PC-9 (cell line): ENCODE results near the gene CDC7. TPM values are rescaled to one million over a fixed set of nuclear protein-coding genes. Genes with fewer than 3 reads are reported as not detected.

Source experiments
- BruUV-seq: library from RNA; stranded (reverse); fragments of 400-500 nt; replicated peaks from 2 replicates; lab custom pipeline; 2021; lab: Mats Ljungman, UMichigan
- CTCF ChIA-PET: fragments of 300-600 bp; sonication (Branson Sonifier 250); formaldehyde crosslinking; loops from one replicate; lab custom pipeline; 2022; ENCODE audit warnings: antibody characterized with exemption; lab: Charles Lee
- POLR2A ChIA-PET: fragments of 300-600 bp; sonication (Branson Sonifier 250); formaldehyde crosslinking; loops from one replicate; lab custom pipeline; 2022; ENCODE audit warnings: antibody characterized with exemption; ENCODE audit not compliant: unreplicated experiment; lab: Charles Lee
- DNase-seq, 2 experiments: peaks; one replicate each; pipeline versions ENCODE4 v3.0.0 to v3.0.0-alpha.2; 2015 to 2022; ENCODE audit warnings: mixed read lengths in 1 of 2
- H2AFZ ChIP-seq: fragments of 200-600 bp; sonication (generic); 2 replicates; pipeline ENCODE4 v1.8.1; 2017; ENCODE audit warnings: antibody characterized with exemption
- H3F3A ChIP-seq: fragments of 200-600 bp; sonication (generic); 2 replicates; pipeline ENCODE4 v1.8.1; 2017; ENCODE audit warnings: antibody characterized with exemption, mild to moderate bottlenecking, low read depth; ENCODE audit not compliant: insufficient read depth
- H3K27ac ChIP-seq: fragments of 200-600 bp; sonication (generic); 2 replicates; pipeline ENCODE4 v1.6.1; 2016; ENCODE audit warnings: mixed run types
- H3K27me3 ChIP-seq: fragments of 200-600 bp; sonication (generic); 2 replicates; pipeline ENCODE4 v1.6.1; 2016; ENCODE audit warnings: low read depth, mixed run types; ENCODE audit not compliant: insufficient read depth
- H3K36me3 ChIP-seq: fragments of 200-600 bp; sonication (generic); 2 replicates; pipeline ENCODE4 v1.6.1; 2016; ENCODE audit warnings: low read depth, mixed run types
- H3K4me1 ChIP-seq: fragments of 200-600 bp; sonication (generic); replicated peaks from 2 replicates; pipeline ENCODE4 v1.6.1; 2016; ENCODE audit warnings: mixed run types; ENCODE audit not compliant: insufficient read depth
- H3K4me2 ChIP-seq: fragments of 200-600 bp; sonication (generic); 2 replicates; pipeline ENCODE4 v1.6.1; 2017; ENCODE audit warnings: mixed run types
- H3K4me3 ChIP-seq: fragments of 200-600 bp; sonication (generic); 2 replicates; pipeline ENCODE4 v1.6.1; 2016; ENCODE audit warnings: mixed run types
- H3K79me2 ChIP-seq: fragments of 200-600 bp; sonication (generic); 2 replicates; pipeline ENCODE4 v1.6.1; 2017; ENCODE audit warnings: low read depth, mixed run types
- H3K9me2 ChIP-seq: fragments of 200-600 bp; sonication (generic); 2 replicates; pipeline ENCODE4 v1.8.1; 2017; ENCODE audit warnings: mild to moderate bottlenecking; ENCODE audit not compliant: insufficient read depth
- H3K9me3 ChIP-seq: fragments of 200-600 bp; sonication (generic); 2 replicates; pipeline ENCODE4 v1.8.1; 2016; ENCODE audit warnings: low read depth; ENCODE audit not compliant: insufficient read depth
- H4K20me1 ChIP-seq: fragments of 200-600 bp; sonication (generic); 2 replicates; pipeline ENCODE4 v1.8.1; 2017; ENCODE audit not compliant: insufficient read depth
- CTCF ChIP-seq: fragments of 200-600 bp; sonication (generic); conservative IDR thresholded peaks from 2 replicates; pipeline ENCODE4 v1.6.1; 2017; ENCODE audit warnings: mixed run types, antibody characterized with exemption, mild to moderate bottlenecking, moderate library complexity
- EZH2 ChIP-seq: fragments of 200-600 bp; sonication (generic); IDR thresholded peaks from 2 replicates; pipeline ENCODE4 v1.8.0; 2017; ENCODE audit warnings: antibody characterized with exemption, low read depth
- intact Hi-C: fragments of 100-400 bp; cut with micrococcal nuclease; formaldehyde crosslinking; loops from one replicate; pipeline ENCODE4 v1.10.0; 2022; ENCODE audit not compliant: unreplicated experiment
- total RNA-seq: library from RNA; stranded (reverse); gene quantifications from 2 replicates; pipeline ENCODE4 v1.2.3, GENCODE V29; 2021

Gene CDC7
- total RNA-seq, 1 experiment from 2014 or later, result 13.1 TPM

GRCh38 chr1:91548376-91549040, 47.9 kb downstream of the CDC7 start:
- no peaks in the 10 kb centered on the region for H3K36me3 ChIP-seq
- no peaks in the 10 kb centered on the region for H3F3A ChIP-seq
- no peak overlapping the region for H3K27ac ChIP-seq
- H3K9me3 ChIP-seq, result no peaks in the 10 kb centered on the region
- no peak overlapping the region for H2AFZ ChIP-seq
- H3K27me3 ChIP-seq, result no peaks in the 10 kb centered on the region
- no peaks in the 10 kb centered on the region for H4K20me1 ChIP-seq
- no peak overlapping the region for H3K4me3 ChIP-seq
- no peak for TF ChIP-seq EZH2
- TF ChIP-seq CTCF, result no peak
- H3K79me2 ChIP-seq, result no peaks in the 10 kb centered on the region
- BruUV-seq, result no TSS peak
- no peak for DNase-seq
- CTCF ChIA-PET, result no interaction called here
- H3K9me2 ChIP-seq, result no peaks in the 10 kb centered on the region
- POLR2A ChIA-PET, result no interaction called here
- no peaks in the 10 kb centered on the region for H3K4me1 ChIP-seq
- intact Hi-C loops, result no loop called here
- no peak overlapping the region for H3K4me2 ChIP-seq

- H3K4me2 ChIP-seq, result no peak overlapping the region
- intact Hi-C loops, result no loop called here
- TF ChIP-seq EZH2 (no peak), CTCF (no peak)
- H3K79me2 ChIP-seq, result no peaks in the 10 kb centered on the region
- H3K36me3 ChIP-seq, result no peaks in the 10 kb centered on the region
- H3K4me3 ChIP-seq, result no peak overlapping the region
- H4K20me1 ChIP-seq, result no peaks in the 10 kb centered on the region
- no peak for DNase-seq
- H3K4me1 ChIP-seq, result no peaks in the 10 kb centered on the region
- no peaks in the 10 kb centered on the region for H3K9me2 ChIP-seq
- no peaks in the 10 kb centered on the region for H3K9me3 ChIP-seq
- ChIA-PET POLR2A (no interaction called here), CTCF (no interaction called here)
- no TSS peak for BruUV-seq
- H3F3A ChIP-seq, result no peaks in the 10 kb centered on the region
- no peak overlapping the region for H3K27ac ChIP-seq
- H3K27me3 ChIP-seq, result no peaks in the 10 kb centered on the region
- H2AFZ ChIP-seq, result no peak overlapping the region
Observed at GRCh38 chr1:91549041-91549735, 48.5 kb downstream of the CDC7 start.

GRCh38 chr1:91550961-91551360, 50.3 kb downstream of the CDC7 start:
- Histone ChIP-seq H3K4me3 (no peak overlapping the region), H3K9me3 (no peaks in the 10 kb centered on the region), H4K20me1 (no peaks in the 10 kb centered on the region), H2AFZ (no peak overlapping the region), H3K27ac (no peak overlapping the region), H3K27me3 (no peaks in the 10 kb centered on the region), H3K79me2 (no peaks in the 10 kb centered on the region), H3K9me2 (no peaks in the 10 kb centered on the region), H3F3A (no peaks in the 10 kb centered on the region), H3K36me3 (no peaks in the 10 kb centered on the region), H3K4me2 (no peak overlapping the region), H3K4me1 (0 out of 2 replicates have a peak, but pooled peaks cover 5% of the 10 kb centered on the region)
- TF ChIP-seq CTCF (no peak), EZH2 (no peak)
- BruUV-seq, result no TSS peak
- intact Hi-C loops, result no loop called here
- ChIA-PET CTCF (no interaction called here), POLR2A (no interaction called here)
- no peak for DNase-seq
